B cell (primary cell): ENCODE data around the gene KRTAP4-11.

Source experiments
- CTCF ChIP-seq: fragments of 200-600 bp; IDR thresholded peaks from one replicate; pipeline ENCODE4 v1.8.0; 2022; ENCODE audit warnings: antibody characterized with exemption, mild to moderate bottlenecking
- EZH2 ChIP-seq: IDR thresholded peaks from 2 replicates; pipeline ENCODE4 v1.6.1; 2012; ENCODE audit warnings: borderline replicate concordance, low read depth, mild to moderate bottlenecking, moderate library complexity, low read length; ENCODE audit not compliant: insufficient read depth, poor library complexity, severe bottlenecking

- no peak for TF ChIP-seq CTCF
- TF ChIP-seq EZH2 = no peak
Observed at GRCh38 chr17:41076788-41077187, 41.4 kb downstream of the KRTAP4-11 start.
